H9 (cell line): ENCODE data around the gene SDK1. TPM values are rescaled to one million over a fixed set of nuclear protein-coding genes. Genes with fewer than 3 reads are reported as not detected.

Experiments
- DNase-seq: peaks from one replicate; pipeline ENCODE4 v3.0.0-alpha.2; 2017
- H2AFZ ChIP-seq: one replicate; pipeline ENCODE4 v1.6.1; 2013; ENCODE audit warnings: mild to moderate bottlenecking, low read length, control low read depth, moderate library complexity
- H2AK5ac ChIP-seq: 2 replicates; pipeline ENCODE4 v1.6.1; 2013; ENCODE audit warnings: low read length, control low read depth, mixed read lengths; ENCODE audit not compliant: insufficient read length
- H2BK120ac ChIP-seq: one replicate; pipeline ENCODE4 v1.6.1; 2013; ENCODE audit warnings: low read depth, mild to moderate bottlenecking, low read length, control low read depth, inconsistent platforms; ENCODE audit not compliant: poor library complexity, severe bottlenecking
- H2BK12ac ChIP-seq: 2 replicates; pipeline ENCODE4 v1.6.1; 2013; ENCODE audit warnings: low read length, control low read depth, mixed read lengths, low read depth; ENCODE audit not compliant: insufficient read length
- H2BK15ac ChIP-seq: 2 replicates; pipeline ENCODE4 v1.6.1; 2013; ENCODE audit warnings: low read depth, low read length, control low read depth
- H2BK20ac ChIP-seq: one replicate; pipeline ENCODE4 v1.6.1; 2013; ENCODE audit warnings: low read depth, mild to moderate bottlenecking, low read length, control low read depth, inconsistent platforms; ENCODE audit not compliant: poor library complexity, severe bottlenecking
- H2BK5ac ChIP-seq: 2 replicates; pipeline ENCODE4 v1.6.1; 2013; ENCODE audit warnings: low read length, control low read depth, mixed read lengths; ENCODE audit not compliant: insufficient read length
- H3K14ac ChIP-seq: 2 replicates; pipeline ENCODE4 v1.6.1; 2013; ENCODE audit warnings: low read length, control low read depth; ENCODE audit not compliant: insufficient read depth
- H3K18ac ChIP-seq: 2 replicates; pipeline ENCODE4 v1.6.1; 2013; ENCODE audit warnings: low read depth, mild to moderate bottlenecking, mixed read lengths, low read length, control low read depth; ENCODE audit not compliant: insufficient read length
- H3K23ac ChIP-seq: 2 replicates; pipeline ENCODE4 v1.6.1; 2013; ENCODE audit warnings: low read length, control low read depth, mixed read lengths, low read depth; ENCODE audit not compliant: insufficient read length
- H3K23me2 ChIP-seq: 2 replicates; pipeline ENCODE4 v1.6.1; 2013; ENCODE audit warnings: low read depth, mild to moderate bottlenecking, mixed read lengths, low read length, control low read depth; ENCODE audit not compliant: insufficient read length, poor library complexity, severe bottlenecking
- H3K27ac ChIP-seq: 2 replicates; pipeline ENCODE4 v1.5.1; 2013; ENCODE audit warnings: low read length, control low read depth, mixed read lengths, low read depth; ENCODE audit not compliant: insufficient read length
- H3K27me3 ChIP-seq: 2 replicates; pipeline ENCODE4 v1.6.1; 2013; ENCODE audit warnings: low read length, control low read depth, inconsistent platforms; ENCODE audit not compliant: insufficient read depth
- H3K4ac ChIP-seq: 2 replicates; pipeline ENCODE4 v1.6.1; 2013; ENCODE audit warnings: low read depth, mild to moderate bottlenecking, control low read depth, inconsistent platforms, low read length, moderate library complexity
- H3K4me1 ChIP-seq: 2 replicates; pipeline ENCODE4 v1.6.1; 2013; ENCODE audit warnings: low read length, control low read depth, inconsistent platforms; ENCODE audit not compliant: insufficient read depth
- H3K4me2 ChIP-seq: 2 replicates; pipeline ENCODE4 v1.6.1; 2013; ENCODE audit warnings: low read length, control low read depth, mixed read lengths; ENCODE audit not compliant: insufficient read length, insufficient read depth
- H3K56ac ChIP-seq: 2 replicates; pipeline ENCODE4 v1.6.1; 2013; ENCODE audit warnings: low read depth, mild to moderate bottlenecking, mixed read lengths, low read length, control low read depth; ENCODE audit not compliant: insufficient read length
- H3K79me1 ChIP-seq: 2 replicates; pipeline ENCODE4 v1.6.1; 2013; ENCODE audit warnings: low read depth, mild to moderate bottlenecking, moderate library complexity, low read length, control low read depth, inconsistent platforms; ENCODE audit not compliant: insufficient read depth, poor library complexity, severe bottlenecking
- H3K79me2 ChIP-seq: 2 replicates; pipeline ENCODE4 v1.6.1; 2013; ENCODE audit warnings: low read length, control low read depth, inconsistent platforms; ENCODE audit not compliant: insufficient read depth
- H3K9ac ChIP-seq: 2 replicates; pipeline ENCODE4 v1.6.1; 2013; ENCODE audit warnings: low read length, control low read depth, mixed read lengths; ENCODE audit not compliant: insufficient read length; ENCODE audit errors: extremely low read depth
- H3K9me3 ChIP-seq: one replicate; pipeline ENCODE4 v1.6.1; 2013; ENCODE audit warnings: low read depth, low read length, inconsistent platforms; ENCODE audit not compliant: control insufficient read depth
- H3T11ph ChIP-seq: one replicate; pipeline ENCODE4 v1.6.1; 2013; ENCODE audit warnings: mild to moderate bottlenecking, low read length, control low read depth, inconsistent platforms
- H4K20me1 ChIP-seq: one replicate; pipeline ENCODE4 v1.6.1; 2013; ENCODE audit not compliant: control insufficient read depth, insufficient read length, insufficient read depth
- H4K5ac ChIP-seq: 2 replicates; pipeline ENCODE4 v1.6.1; 2013; ENCODE audit warnings: low read depth, mild to moderate bottlenecking, mixed read lengths, low read length, control low read depth; ENCODE audit not compliant: insufficient read length
- H4K8ac ChIP-seq: replicated peaks from 2 replicates; pipeline ENCODE4 v1.6.1; 2013; ENCODE audit warnings: low read length, control low read depth, mixed read lengths, low read depth; ENCODE audit not compliant: insufficient read length
- H4K91ac ChIP-seq: 2 replicates; pipeline ENCODE4 v1.6.1; 2013; ENCODE audit warnings: low read depth, mild to moderate bottlenecking, moderate library complexity, mixed read lengths, low read length, control low read depth; ENCODE audit not compliant: insufficient read length
- H3K27ac Mint-ChIP-seq, 3 experiments: 2 replicates in 2 of 3; 3 replicates in 1 of 3; pipeline ENCODE4 v1.8.0; 2020 to 2021; ENCODE audit warnings: mixed read lengths in 3 of 3, mild to moderate bottlenecking in 1 of 3, moderate library complexity in 1 of 3
- H3K27me3 Mint-ChIP-seq: 2 replicates; pipeline ENCODE4 v1.8.0; 2021; ENCODE audit warnings: low read depth, mild to moderate bottlenecking, moderate library complexity, mixed read lengths
- H3K36me3 Mint-ChIP-seq, 3 experiments: 2 replicates in 2 of 3; 3 replicates in 1 of 3; pipeline ENCODE4 v1.8.0; 2020 to 2021; ENCODE audit warnings: low read depth in 3 of 3, mixed read lengths in 3 of 3; ENCODE audit not compliant: insufficient read depth in 1 of 3
- H3K4me1 Mint-ChIP-seq, 2 experiments: 2 replicates each; pipeline ENCODE4 v1.8.0; 2020; ENCODE audit warnings: mixed read lengths in 2 of 2
- H3K4me3 Mint-ChIP-seq, 2 experiments: 2 replicates in 1 of 2; 3 replicates in 1 of 2; pipeline ENCODE4 v1.8.0; 2020 to 2021; ENCODE audit warnings: mild to moderate bottlenecking in 2 of 2, mixed read lengths in 2 of 2, moderate library complexity in 1 of 2
- H3K9me3 Mint-ChIP-seq, 2 experiments: 2 replicates in 1 of 2; 3 replicates in 1 of 2; pipeline ENCODE4 v1.8.0; 2020; ENCODE audit warnings: mild to moderate bottlenecking in 2 of 2, mixed read lengths in 2 of 2, moderate library complexity in 1 of 2
- CTCF ChIP-seq: fragments of 200-600 bp; sonication (generic); conservative IDR thresholded peaks from 3 replicates; pipeline ENCODE4 v1.8.0; 2021; ENCODE audit warnings: antibody characterized with exemption, mild to moderate bottlenecking
- WGBS: extraction: QIAGEN DNeasy Blood & Tissue Kit; methylation state at CpG from one replicate; pipeline ENCODE4 v1.1.7; 2013; ENCODE audit warnings: missing lambda C conversion rate, low lambda C conversion rate, mixed read lengths; ENCODE audit not compliant: insufficient read length; ENCODE audit errors: extremely low coverage; 5-methylcytosine and 5-hydroxymethylcytosine counted together
- total RNA-seq: library from RNA; stranded (reverse); gene quantifications from 2 replicates; pipeline ENCODE4 v1.2.1, GENCODE V29; 2021

SDK1 gene
- total RNA-seq, 1 experiment from 2014 or later = 8.7 TPM

GRCh38 chr7:3453398-3453797, 152.3 kb downstream of the SDK1 start:
- Histone ChIP-seq H2BK20ac (no peak overlapping the region), H2BK15ac (no peak overlapping the region), H3K56ac (no peak overlapping the region), H3K4me1 (no peaks in the 10 kb centered on the region), H4K8ac (no peak overlapping the region), H3K79me1 (no peaks in the 10 kb centered on the region), H3K9ac (no peak overlapping the region), H2BK5ac (no peak overlapping the region), H3K4me2 (no peak overlapping the region), H3K79me2 (no peaks in the 10 kb centered on the region), H4K20me1 (no peaks in the 10 kb centered on the region), H3K18ac (no peak overlapping the region), H3K27ac (no peak overlapping the region), H3K14ac (no peak overlapping the region), H3T11ph (no peak overlapping the region), H3K23ac (no peak overlapping the region), H2BK12ac (no peak overlapping the region), H3K27me3 (no peaks in the 10 kb centered on the region), H2BK120ac (no peak overlapping the region), H4K91ac (no peak overlapping the region), H4K5ac (no peak overlapping the region), H3K4ac (no peak overlapping the region), H3K9me3 (no peaks in the 10 kb centered on the region), H3K23me2 (no peaks in the 10 kb centered on the region), H2AFZ (no peak overlapping the region), H2AK5ac (no peak overlapping the region)
- Mint-ChIP-seq H3K27me3 (no peaks in the 10 kb centered on the region), H3K4me3 (no peak overlapping the region), H3K36me3 (no peaks in the 10 kb centered on the region; a peak in 1 of 7 replicates), H3K4me1 (peaks cover 12 to 21% of the 10 kb centered on the region in 2 experiments), H3K9me3 (no peaks in the 10 kb centered on the region; a peak in 1 of 5 replicates), H3K27ac (peak overlapping the region in 1 of 3 experiments; percentile 48; a peak in 1 of 7 replicates)
- no peak for TF ChIP-seq CTCF
- no CpG with 5 or more reads among the region's 3 CpGs for WGBS
- DNase-seq = peak; percentile 41
